Ovary (tissue), 3 donors: ENCODE measurements around the gene ADAMTS13.

ENCODE experiments used
- CTCF ChIP-seq, 3 donors: fragments of 450-650 bp in 2 of 3; fragments of 200-600 bp in 1 of 3; IDR thresholded peaks; one replicate each; pipeline versions ENCODE4 v1.5.1 to v1.8.0; 2016 to 2022; ENCODE audit warnings: antibody characterized with exemption in 3 of 3, mild to moderate bottlenecking in 1 of 3
- POLR2A ChIP-seq: fragments of 450-650 bp; IDR thresholded peaks from one replicate; pipeline ENCODE4 v1.6.1; 2017; ENCODE audit warnings: antibody characterized with exemption, mild to moderate bottlenecking, moderate library complexity
- donor health status: DM: no; HTN: no; CAD: no.

- no peak for TF ChIP-seq POLR2A
- no peak for TF ChIP-seq CTCF (IDR thresholded peaks at IDR 0.05)
These were observed 85.2 kb downstream of the ADAMTS13 start for GRCh38 chr9:133507246-133507965.
